CD4-positive, alpha-beta memory T cell (primary cell): ENCODE measurements around the gene CNTN5. TPM values are rescaled to one million over a fixed set of nuclear protein-coding genes. Genes with fewer than 3 reads are reported as not detected.

ENCODE experiments used
- CTCF ChIA-PET: fragments of 350-600 bp; sonication (Branson Sonifier 250); formaldehyde crosslinking; loops from one replicate; lab custom pipeline; 2021; ENCODE audit warnings: inconsistent platforms; ENCODE audit not compliant: partially characterized antibody; lab: Charles Lee
- POLR2A ChIA-PET: fragments of 350-600 bp; sonication (Branson Sonifier 250); formaldehyde crosslinking; loops from one replicate; lab custom pipeline; 2021; ENCODE audit not compliant: partially characterized antibody; lab: Charles Lee
- DNase-seq, 5 donors: peaks; one replicate each; pipeline versions ENCODE4 v3.0.0 to v3.0.0-alpha.2; 2020 to 2022; ENCODE audit warnings: mixed read lengths in 1 of 5
- H3K27ac ChIP-seq: one replicate; pipeline ENCODE4 v1.7.0; 2013; ENCODE audit warnings: low read depth, low read length
- H3K27me3 ChIP-seq: 2 replicates; pipeline ENCODE4 v1.7.0; 2013; ENCODE audit warnings: mild to moderate bottlenecking, low read length, moderate library complexity; ENCODE audit not compliant: insufficient read depth
- H3K36me3 ChIP-seq: 2 replicates; pipeline ENCODE4 v1.7.0; 2013; ENCODE audit warnings: mild to moderate bottlenecking, low read length, moderate library complexity; ENCODE audit not compliant: insufficient read depth
- H3K4me1 ChIP-seq: 2 replicates; pipeline ENCODE4 v1.7.0; 2013; ENCODE audit warnings: mild to moderate bottlenecking, low read length, moderate library complexity; ENCODE audit not compliant: insufficient read depth
- H3K4me3 ChIP-seq, 2 donors: one replicate each; pipeline ENCODE4 v1.7.0; 2013; ENCODE audit warnings: low read length in 2 of 2, mild to moderate bottlenecking in 1 of 2
- H3K9me3 ChIP-seq, 2 donors: one replicate each; pipeline ENCODE4 v1.7.0; 2013; ENCODE audit warnings: low read length in 2 of 2, control low read depth in 1 of 2; ENCODE audit not compliant: control insufficient read depth in 1 of 2
- H3K27ac Mint-ChIP-seq, 7 donors: one replicate each; pipeline ENCODE4 v1.8.0; 2020 to 2021; ENCODE audit warnings: mixed read lengths in 7 of 7, mild to moderate bottlenecking in 6 of 7, inconsistent platforms in 3 of 7, moderate library complexity in 3 of 7
- H3K27me3 Mint-ChIP-seq, 2 donors: one replicate each; pipeline ENCODE4 v1.8.0; 2020 to 2021; ENCODE audit warnings: mixed read lengths in 2 of 2
- H3K36me3 Mint-ChIP-seq, 2 donors: one replicate each; pipeline ENCODE4 v1.8.0; 2020 to 2021; ENCODE audit warnings: mixed read lengths in 2 of 2, inconsistent platforms in 1 of 2, mild to moderate bottlenecking in 1 of 2
- H3K4me1 Mint-ChIP-seq, 4 donors: one replicate each; pipeline ENCODE4 v1.8.0; 2020 to 2021; ENCODE audit warnings: mixed read lengths in 4 of 4, mild to moderate bottlenecking in 1 of 4
- H3K4me3 Mint-ChIP-seq, 8 donors: one replicate each; pipeline ENCODE4 v1.8.0; 2020 to 2021; ENCODE audit warnings: mixed read lengths in 8 of 8, mild to moderate bottlenecking in 7 of 8, moderate library complexity in 6 of 8, inconsistent platforms in 3 of 8
- H3K9me3 Mint-ChIP-seq, 8 donors: one replicate each; pipeline ENCODE4 v1.8.0; 2020 to 2021; ENCODE audit warnings: mixed read lengths in 8 of 8, mild to moderate bottlenecking in 5 of 8, inconsistent platforms in 3 of 8, moderate library complexity in 1 of 8
- intact Hi-C: fragments of 100-400 bp; cut with micrococcal nuclease; formaldehyde crosslinking; loops from one replicate; pipeline ENCODE4 v1.15.1; 2023
- polyA plus RNA-seq, 2 donors: library from polyadenylated mRNA; unstranded; fragments of 300-500 nt; fragmentation: Illumina TruSeq; gene quantifications; one replicate each; pipeline ENCODE4 v1.2.3, GENCODE V29; 2021
- total RNA-seq, 2 experiments: library from RNA; stranded (reverse); gene quantifications; one replicate each; pipeline ENCODE4 v1.2.3, GENCODE V29; 2021

The CNTN5 gene
- total and polyA plus RNA-seq, 4 experiments from 2014 or later: not detected

DNA sequence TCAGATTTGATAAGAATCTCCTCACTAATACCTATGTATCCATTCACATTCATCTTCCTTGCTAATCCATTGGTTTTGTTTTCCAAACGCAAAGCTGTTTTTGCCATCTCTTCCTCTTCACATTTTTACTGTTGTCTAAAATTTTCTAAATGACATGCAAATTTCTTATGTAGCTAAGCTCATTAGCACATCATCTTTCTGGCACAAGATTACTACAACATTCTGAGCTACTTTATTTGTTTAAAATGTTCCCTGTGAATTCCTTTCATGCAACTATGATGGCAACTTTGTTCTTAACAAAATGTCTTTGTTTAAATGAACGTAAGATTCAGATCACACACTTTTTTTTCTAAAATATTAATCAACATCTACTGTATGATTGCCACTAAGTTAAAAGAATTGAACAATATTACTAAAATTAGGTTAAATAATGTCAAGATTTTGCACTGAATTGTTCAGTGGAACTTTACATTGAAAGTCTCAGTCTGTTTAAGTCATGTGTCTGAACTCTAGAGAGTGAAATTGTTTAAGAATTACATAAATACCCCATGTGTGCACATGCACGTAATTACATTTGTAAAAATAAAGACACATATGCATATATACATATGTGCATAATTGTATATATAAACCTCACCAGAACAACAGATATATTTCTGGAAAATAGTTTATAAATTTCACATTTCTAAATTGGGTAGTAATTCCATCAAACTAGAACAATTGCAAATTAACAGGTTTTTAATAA is 688.4 kb downstream of the CNTN5 start:
- Mint-ChIP-seq H3K27me3 (no peaks in the 10 kb centered on the region), H3K27ac (no peak overlapping the region), H3K36me3 (no peaks in the 10 kb centered on the region), H3K4me3 (no peak overlapping the region), H3K4me1 (no peaks in the 10 kb centered on the region), H3K9me3 (peaks cover 0 to 18% (median 12%) of the 10 kb centered on the region in 8 donors)
- POLR2A ChIA-PET: no interaction called here
- H3K4me3 ChIP-seq: no peak overlapping the region
- DNase-seq: no peak
- CTCF ChIA-PET: no interaction called here
- H3K27me3 ChIP-seq: no peaks in the 10 kb centered on the region
- H3K4me1 ChIP-seq: no peaks in the 10 kb centered on the region
- no peaks in the 10 kb centered on the region for H3K36me3 ChIP-seq
- H3K27ac ChIP-seq: no peak overlapping the region
- H3K9me3 ChIP-seq: no peaks in the 10 kb centered on the region
- intact Hi-C loops: no loop called here

DNA sequence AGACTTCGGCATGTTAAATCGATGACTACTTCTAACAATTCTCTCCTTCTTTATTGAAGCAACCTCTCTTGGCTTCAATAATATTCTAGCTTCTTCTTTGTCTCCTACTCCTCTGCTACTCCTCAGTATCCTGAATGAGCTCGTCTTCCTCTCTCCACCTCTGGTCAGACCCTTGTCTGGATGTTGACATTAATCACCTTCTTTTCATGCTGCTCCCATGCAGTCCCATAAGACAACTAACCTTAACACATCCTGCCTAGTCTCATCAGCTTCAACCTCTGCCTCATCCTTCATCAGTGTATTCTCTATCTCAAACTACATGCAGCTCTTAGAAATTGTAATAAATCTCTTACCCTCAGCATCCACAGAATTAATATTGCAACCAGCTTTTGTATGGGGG is 695.6 kb downstream of the CNTN5 start:
- H3K4me1 ChIP-seq: no peaks in the 10 kb centered on the region
- H3K36me3 ChIP-seq: no peaks in the 10 kb centered on the region
- no peak overlapping the region for H3K4me3 Mint-ChIP-seq
- POLR2A ChIA-PET: no interaction called here
- H3K36me3 Mint-ChIP-seq: no peaks in the 10 kb centered on the region
- peaks cover 3 to 21% (median 11%) of the 10 kb centered on the region in 8 donors for H3K9me3 Mint-ChIP-seq
- no peak overlapping the region for H3K27ac Mint-ChIP-seq
- H3K9me3 ChIP-seq: no peaks in the 10 kb centered on the region
- intact Hi-C loops: no loop called here
- H3K4me1 Mint-ChIP-seq: no peaks in the 10 kb centered on the region
- H3K4me3 ChIP-seq: no peak overlapping the region
- H3K27me3 ChIP-seq: no peaks in the 10 kb centered on the region
- CTCF ChIA-PET: no interaction called here
- DNase-seq: no peak
- H3K27ac ChIP-seq: no peak overlapping the region
- H3K27me3 Mint-ChIP-seq: no peaks in the 10 kb centered on the region

DNA sequence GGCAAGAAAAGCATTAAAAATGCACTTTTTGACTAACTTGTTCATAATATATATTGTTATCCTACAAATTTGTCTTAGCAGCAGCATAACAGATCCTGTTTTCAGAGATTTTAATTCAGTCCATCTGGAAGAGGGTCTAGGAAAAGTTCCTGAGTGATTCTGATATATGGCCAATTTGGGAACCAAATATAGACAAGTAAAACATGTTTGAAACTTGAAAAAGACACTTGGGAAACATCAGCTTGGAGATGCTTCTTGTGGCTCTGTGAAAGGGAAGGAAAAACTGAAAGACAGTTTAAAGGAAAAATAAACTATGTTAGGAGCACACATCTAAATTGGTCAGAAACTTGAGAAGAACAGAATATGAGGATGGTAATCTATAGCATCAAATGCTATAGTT is 697.5 kb downstream of the CNTN5 start:
- POLR2A ChIA-PET: no interaction called here
- Histone ChIP-seq H3K4me3 (no peak overlapping the region), H3K27me3 (no peaks in the 10 kb centered on the region), H3K27ac (no peak overlapping the region), H3K9me3 (no peaks in the 10 kb centered on the region), H3K36me3 (no peaks in the 10 kb centered on the region), H3K4me1 (no peaks in the 10 kb centered on the region)
- CTCF ChIA-PET: no interaction called here
- no peaks in the 10 kb centered on the region for H3K4me1 Mint-ChIP-seq
- no peak overlapping the region for H3K4me3 Mint-ChIP-seq
- H3K9me3 Mint-ChIP-seq: peaks cover 3 to 18% (median 7%) of the 10 kb centered on the region in 8 donors
- no peaks in the 10 kb centered on the region for H3K36me3 Mint-ChIP-seq
- no peak for DNase-seq
- no peaks in the 10 kb centered on the region for H3K27me3 Mint-ChIP-seq
- H3K27ac Mint-ChIP-seq: no peak overlapping the region
- intact Hi-C loops: no loop called here

DNA sequence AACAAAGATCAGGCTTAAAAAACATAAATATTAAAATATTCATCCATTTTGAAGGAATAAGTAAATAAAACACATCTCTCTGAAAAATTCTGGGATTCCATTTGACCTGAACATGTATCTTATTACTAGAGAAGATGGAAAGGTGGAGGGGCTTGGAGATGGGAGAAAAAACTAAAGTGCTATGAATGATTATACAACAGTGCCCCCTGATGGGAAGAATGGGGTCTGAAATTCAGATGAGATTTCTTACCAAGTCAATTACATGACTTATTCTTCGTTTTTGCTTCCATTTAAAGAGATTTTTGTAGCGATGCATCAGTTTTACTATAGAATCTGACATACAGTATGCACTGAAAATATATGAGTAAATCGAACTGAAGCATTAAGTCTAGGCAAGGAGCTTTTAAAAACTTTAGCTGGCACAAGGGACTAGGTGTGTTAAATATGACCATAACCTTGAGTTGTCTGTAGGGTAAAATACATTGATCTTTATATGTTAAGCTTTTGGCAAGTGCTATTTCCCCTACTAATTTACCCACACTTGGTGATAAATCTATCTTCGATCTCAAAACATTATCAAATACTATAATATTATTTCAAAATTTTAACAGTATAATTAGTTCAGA is 718.8 kb downstream of the CNTN5 start:
- Mint-ChIP-seq H3K4me3 (no peak overlapping the region), H3K36me3 (no peaks in the 10 kb centered on the region), H3K4me1 (no peaks in the 10 kb centered on the region), H3K9me3 (peaks cover 0 to 17% (median 7%) of the 10 kb centered on the region in 8 donors), H3K27ac (no peak overlapping the region), H3K27me3 (no peaks in the 10 kb centered on the region)
- POLR2A ChIA-PET: no interaction called here
- intact Hi-C loops: no loop called here
- Histone ChIP-seq H3K27ac (no peak overlapping the region), H3K27me3 (no peaks in the 10 kb centered on the region), H3K36me3 (no peaks in the 10 kb centered on the region), H3K9me3 (no peaks in the 10 kb centered on the region), H3K4me3 (no peak overlapping the region), H3K4me1 (no peaks in the 10 kb centered on the region)
- CTCF ChIA-PET: no interaction called here
- DNase-seq: no peak

- Histone ChIP-seq H3K27ac (no peak overlapping the region), H3K9me3 (no peaks in the 10 kb centered on the region), H3K4me3 (no peak overlapping the region), H3K36me3 (no peaks in the 10 kb centered on the region), H3K27me3 (no peaks in the 10 kb centered on the region), H3K4me1 (no peaks in the 10 kb centered on the region)
- Mint-ChIP-seq H3K9me3 (peaks cover 0 to 11% (median 3%) of the 10 kb centered on the region in 8 donors), H3K36me3 (no peaks in the 10 kb centered on the region), H3K27me3 (no peaks in the 10 kb centered on the region), H3K4me1 (no peaks in the 10 kb centered on the region), H3K27ac (no peak overlapping the region), H3K4me3 (no peak overlapping the region)
- ChIA-PET POLR2A (no interaction called here), CTCF (no interaction called here)
- no peak for DNase-seq
- intact Hi-C loops: no loop called here
Measured at GRCh38 chr11:99742501-99742900, 721.8 kb downstream of the CNTN5 start.

DNA sequence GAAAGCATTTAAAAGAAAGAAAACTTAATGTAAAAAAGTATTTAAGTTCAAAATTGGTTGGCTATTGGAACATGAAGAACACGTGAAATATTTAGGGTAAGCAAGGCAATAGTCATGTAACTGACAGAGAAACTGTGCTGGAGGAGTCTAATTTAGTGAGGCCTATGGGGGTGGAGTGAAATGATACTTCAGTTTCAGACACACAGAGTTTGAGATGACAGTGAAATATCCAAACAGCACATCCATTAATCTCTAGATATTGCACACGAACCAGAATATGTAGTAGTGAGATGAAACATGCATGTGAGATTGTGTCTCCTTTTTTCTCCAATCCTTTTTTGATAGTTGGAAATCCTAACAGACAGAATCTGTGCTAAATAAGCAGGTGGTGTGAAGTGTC is 739.0 kb downstream of the CNTN5 start:
- Histone ChIP-seq H3K4me1 (no peaks in the 10 kb centered on the region), H3K36me3 (no peaks in the 10 kb centered on the region), H3K27ac (no peak overlapping the region), H3K27me3 (no peaks in the 10 kb centered on the region), H3K4me3 (no peak overlapping the region), H3K9me3 (no peaks in the 10 kb centered on the region)
- no peaks in the 10 kb centered on the region for H3K36me3 Mint-ChIP-seq
- POLR2A ChIA-PET: no interaction called here
- no peak overlapping the region for H3K27ac Mint-ChIP-seq
- H3K4me3 Mint-ChIP-seq: no peak overlapping the region
- no peaks in the 10 kb centered on the region for H3K4me1 Mint-ChIP-seq
- intact Hi-C loops: no loop called here
- no peak for DNase-seq
- CTCF ChIA-PET: no interaction called here
- peaks cover 0 to 11% (median 5%) of the 10 kb centered on the region in 8 donors for H3K9me3 Mint-ChIP-seq
- H3K27me3 Mint-ChIP-seq: no peaks in the 10 kb centered on the region

DNA sequence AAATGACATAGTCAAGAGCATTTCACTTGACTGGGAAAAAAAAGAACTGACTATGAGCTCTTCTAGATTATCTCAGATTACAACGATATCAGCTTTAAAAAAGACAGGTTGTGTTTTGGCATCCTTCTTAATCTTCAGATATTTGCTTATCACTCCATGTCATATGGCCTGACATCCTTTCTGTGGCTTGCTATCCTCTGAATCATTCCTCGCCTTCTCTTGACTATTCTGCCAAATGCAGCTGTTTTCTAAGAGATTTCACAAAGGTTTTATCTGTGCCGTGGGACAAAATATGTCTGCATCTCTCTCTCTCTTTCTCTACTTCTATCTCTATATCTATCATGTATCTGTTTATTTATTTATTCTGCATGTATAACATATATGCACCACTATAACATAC is 746.1 kb downstream of the CNTN5 start:
- Histone ChIP-seq H3K27ac (no peak overlapping the region), H3K4me3 (no peak overlapping the region), H3K27me3 (no peaks in the 10 kb centered on the region), H3K36me3 (no peaks in the 10 kb centered on the region), H3K4me1 (no peaks in the 10 kb centered on the region), H3K9me3 (no peaks in the 10 kb centered on the region)
- no peak overlapping the region for H3K27ac Mint-ChIP-seq
- DNase-seq: no peak
- no peak overlapping the region for H3K4me3 Mint-ChIP-seq
- ChIA-PET CTCF (no interaction called here), POLR2A (no interaction called here)
- intact Hi-C loops: no loop called here
- peaks cover 0 to 5% (median 3%) of the 10 kb centered on the region in 8 donors for H3K9me3 Mint-ChIP-seq
- H3K36me3 Mint-ChIP-seq: no peaks in the 10 kb centered on the region
- no peaks in the 10 kb centered on the region for H3K27me3 Mint-ChIP-seq
- no peaks in the 10 kb centered on the region for H3K4me1 Mint-ChIP-seq
